Activated B cell treated with CpG ODN at 0.5 μM for 24 hours (primary cell): ENCODE measurements around the gene THSD7A. TPM values are rescaled to one million over a fixed set of nuclear protein-coding genes. Genes with fewer than 3 reads are reported as not detected.

ENCODE experiments used
- ATAC-seq: fragments of 200-7000 bp; cut with Tn5 transposase; one replicate; pipeline ENCODE4 v1.10.0; 2021; ENCODE audit warnings: low read depth, mild to moderate bottlenecking, moderate library complexity
- CTCF ChIA-PET: fragments of 350-600 bp; sonication (Branson Sonifier 250); formaldehyde crosslinking; loops from one replicate; lab custom pipeline; 2021; ENCODE audit warnings: antibody characterized with exemption; lab: Charles Lee
- POLR2A ChIA-PET: fragments of 350-600 bp; sonication (Branson Sonifier 250); formaldehyde crosslinking; loops from one replicate; lab custom pipeline; 2021; ENCODE audit warnings: antibody characterized with exemption; lab: Charles Lee
- DNase-seq: peaks from one replicate; pipeline ENCODE4 v3.0.0; 2022
- H3K27ac Mint-ChIP-seq: one replicate; pipeline ENCODE4 v1.8.0; 2020; ENCODE audit warnings: mixed read lengths
- H3K27me3 Mint-ChIP-seq: one replicate; pipeline ENCODE4 v1.8.0; 2021; ENCODE audit warnings: mixed read lengths
- H3K36me3 Mint-ChIP-seq: one replicate; pipeline ENCODE4 v1.8.0; 2021; ENCODE audit warnings: low read depth, mixed read lengths
- H3K4me1 Mint-ChIP-seq: one replicate; pipeline ENCODE4 v1.8.0; 2021; ENCODE audit warnings: mixed read lengths
- H3K4me3 Mint-ChIP-seq: one replicate; pipeline ENCODE4 v1.8.0; 2020; ENCODE audit warnings: mild to moderate bottlenecking, mixed read lengths
- H3K9me3 Mint-ChIP-seq: one replicate; pipeline ENCODE4 v1.8.0; 2020; ENCODE audit warnings: mixed read lengths
- intact Hi-C: fragments of 100-400 bp; cut with micrococcal nuclease; formaldehyde crosslinking; loops from one replicate; pipeline ENCODE4 v1.15.1; 2024
- total RNA-seq: library from RNA; stranded (reverse); gene quantifications from 2 replicates; pipeline ENCODE4 v1.2.3, GENCODE V29; 2022
- TF ChIP-seq, protein P1 (sequence below): fragments of 200-600 bp; IDR thresholded peaks from one replicate; pipeline ENCODE4 v1.8.0; 2022; ENCODE audit warnings: antibody characterized with exemption, mild to moderate bottlenecking

Gene THSD7A
- total RNA-seq, 1 donor from 2014 or later: not detected

DNA sequence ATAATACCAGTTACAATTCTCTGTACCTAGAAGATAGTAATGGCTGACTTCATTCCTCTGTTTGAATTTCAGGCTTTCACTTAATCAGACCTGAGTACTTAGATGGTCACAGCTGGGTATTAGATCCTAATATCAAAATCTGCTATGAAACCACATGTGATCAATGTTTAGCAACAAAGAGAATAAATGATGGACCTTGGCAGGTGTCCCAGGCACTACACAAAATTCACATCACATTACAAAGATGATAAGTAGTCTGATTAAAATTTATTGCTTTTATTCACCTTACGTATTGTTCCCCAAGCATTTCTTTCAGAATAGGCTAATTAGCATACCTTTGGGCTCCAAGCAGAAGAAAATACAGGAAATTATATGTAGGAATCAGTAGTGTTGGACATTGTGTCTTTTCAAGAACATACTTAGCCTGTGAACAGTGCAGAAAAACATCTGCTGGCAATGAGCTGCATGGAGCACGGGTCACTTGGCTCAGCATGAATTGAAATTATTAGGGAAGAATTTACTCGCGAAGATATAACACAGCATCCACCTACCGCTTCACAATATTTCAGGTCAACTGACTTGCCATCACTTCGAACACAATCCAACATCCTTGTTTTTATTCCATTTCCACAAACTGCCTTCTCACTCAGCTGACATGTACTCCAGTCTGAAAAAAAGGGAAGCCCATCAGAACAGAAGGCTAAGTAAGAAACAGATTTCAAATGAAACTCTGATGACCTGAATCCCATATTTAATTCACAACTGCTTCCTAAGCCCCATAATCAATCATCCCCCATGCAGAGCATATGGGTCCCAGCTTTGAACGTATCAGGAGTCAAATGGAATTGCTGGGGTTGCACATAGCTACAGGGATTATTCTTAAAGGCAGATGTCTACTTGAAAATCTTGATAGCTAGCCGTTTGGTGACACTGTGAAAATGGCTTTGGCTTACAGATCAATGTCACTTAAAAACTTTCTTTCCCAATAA is 421.0 kb downstream of the THSD7A start:
- no peaks in the 10 kb centered on the region for H3K4me1 Mint-ChIP-seq
- DNase-seq (no peak), ATAC-seq (no peak)
- H3K36me3 Mint-ChIP-seq: no peaks in the 10 kb centered on the region
- intact Hi-C loops: no loop called here
- TF ChIP-seq, protein P1, sequence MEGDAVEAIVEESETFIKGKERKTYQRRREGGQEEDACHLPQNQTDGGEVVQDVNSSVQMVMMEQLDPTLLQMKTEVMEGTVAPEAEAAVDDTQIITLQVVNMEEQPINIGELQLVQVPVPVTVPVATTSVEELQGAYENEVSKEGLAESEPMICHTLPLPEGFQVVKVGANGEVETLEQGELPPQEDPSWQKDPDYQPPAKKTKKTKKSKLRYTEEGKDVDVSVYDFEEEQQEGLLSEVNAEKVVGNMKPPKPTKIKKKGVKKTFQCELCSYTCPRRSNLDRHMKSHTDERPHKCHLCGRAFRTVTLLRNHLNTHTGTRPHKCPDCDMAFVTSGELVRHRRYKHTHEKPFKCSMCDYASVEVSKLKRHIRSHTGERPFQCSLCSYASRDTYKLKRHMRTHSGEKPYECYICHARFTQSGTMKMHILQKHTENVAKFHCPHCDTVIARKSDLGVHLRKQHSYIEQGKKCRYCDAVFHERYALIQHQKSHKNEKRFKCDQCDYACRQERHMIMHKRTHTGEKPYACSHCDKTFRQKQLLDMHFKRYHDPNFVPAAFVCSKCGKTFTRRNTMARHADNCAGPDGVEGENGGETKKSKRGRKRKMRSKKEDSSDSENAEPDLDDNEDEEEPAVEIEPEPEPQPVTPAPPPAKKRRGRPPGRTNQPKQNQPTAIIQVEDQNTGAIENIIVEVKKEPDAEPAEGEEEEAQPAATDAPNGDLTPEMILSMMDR: no peak
- no peak overlapping the region for H3K4me3 Mint-ChIP-seq
- ChIA-PET CTCF (no interaction called here), POLR2A (no interaction called here)
- H3K27me3 Mint-ChIP-seq: no peaks in the 10 kb centered on the region
- no peak overlapping the region for H3K27ac Mint-ChIP-seq
- peaks cover 4% of the 10 kb centered on the region for H3K9me3 Mint-ChIP-seq

DNA sequence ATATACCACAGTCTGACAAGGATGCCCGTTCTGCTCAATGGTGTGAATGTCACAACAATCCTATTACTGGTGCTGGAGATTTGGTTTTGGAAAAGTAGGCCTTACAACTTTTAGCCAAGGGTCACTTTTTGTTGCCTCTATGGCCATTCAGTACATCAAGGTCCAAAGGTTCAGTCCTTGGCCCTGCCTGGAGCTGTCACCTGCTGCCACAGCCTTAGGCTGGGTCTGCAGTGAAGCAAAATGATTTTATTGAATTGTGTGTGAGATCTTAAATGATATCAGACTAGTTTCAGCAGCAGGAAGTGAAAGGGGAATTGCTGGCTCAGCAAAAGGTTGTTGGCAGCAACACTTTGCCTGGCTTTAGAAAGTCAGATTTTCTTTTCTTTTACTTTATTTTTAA is 427.6 kb downstream of the THSD7A start:
- DNase-seq (no peak), ATAC-seq (no peak)
- no peaks in the 10 kb centered on the region for H3K9me3 Mint-ChIP-seq
- ChIA-PET CTCF (no interaction called here), POLR2A (no interaction called here)
- no peak overlapping the region for H3K27ac Mint-ChIP-seq
- intact Hi-C loops: no loop called here
- no peaks in the 10 kb centered on the region for H3K36me3 Mint-ChIP-seq
- H3K27me3 Mint-ChIP-seq: no peaks in the 10 kb centered on the region
- H3K4me3 Mint-ChIP-seq: no peak overlapping the region
- no peaks in the 10 kb centered on the region for H3K4me1 Mint-ChIP-seq
- TF ChIP-seq, protein P1: no peak

DNA sequence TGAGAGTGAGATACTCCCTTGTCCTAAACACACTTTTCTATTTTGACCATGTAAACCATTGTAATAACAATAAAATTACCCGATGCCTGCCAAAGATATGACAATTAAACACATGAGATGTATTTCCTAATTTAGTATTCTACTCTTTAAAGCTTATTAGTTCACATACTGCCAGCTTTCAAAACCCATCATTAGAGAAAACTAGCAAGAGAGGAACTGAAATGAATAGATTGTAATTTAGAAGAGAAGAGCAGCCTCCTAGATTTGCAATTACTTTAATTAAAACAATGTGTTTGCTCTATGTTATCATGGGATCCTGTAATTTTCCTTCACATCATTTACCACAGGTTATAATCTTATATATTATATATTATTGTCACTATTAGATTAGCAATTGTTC is 428.2 kb downstream of the THSD7A start:
- POLR2A ChIA-PET: no interaction called here
- Mint-ChIP-seq H3K27me3 (no peaks in the 10 kb centered on the region), H3K4me3 (no peak overlapping the region), H3K36me3 (no peaks in the 10 kb centered on the region), H3K9me3 (no peaks in the 10 kb centered on the region), H3K27ac (no peak overlapping the region), H3K4me1 (no peaks in the 10 kb centered on the region)
- TF ChIP-seq, protein P1: no peak
- no peak for ATAC-seq
- CTCF ChIA-PET: no interaction called here
- DNase-seq: no peak
- intact Hi-C loops: no loop called here

GRCh38 chr7:11394438-11394837 is 437.6 kb downstream of the THSD7A start:
- Mint-ChIP-seq H3K27ac (no peak overlapping the region), H3K4me1 (no peaks in the 10 kb centered on the region), H3K36me3 (no peaks in the 10 kb centered on the region), H3K27me3 (no peaks in the 10 kb centered on the region), H3K9me3 (peaks cover 2% of the 10 kb centered on the region), H3K4me3 (no peak overlapping the region)
- TF ChIP-seq, protein P1: no peak
- intact Hi-C loops: no loop called here
- ChIA-PET CTCF (no interaction called here), POLR2A (no interaction called here)
- ATAC-seq (no peak), DNase-seq (no peak)

DNA sequence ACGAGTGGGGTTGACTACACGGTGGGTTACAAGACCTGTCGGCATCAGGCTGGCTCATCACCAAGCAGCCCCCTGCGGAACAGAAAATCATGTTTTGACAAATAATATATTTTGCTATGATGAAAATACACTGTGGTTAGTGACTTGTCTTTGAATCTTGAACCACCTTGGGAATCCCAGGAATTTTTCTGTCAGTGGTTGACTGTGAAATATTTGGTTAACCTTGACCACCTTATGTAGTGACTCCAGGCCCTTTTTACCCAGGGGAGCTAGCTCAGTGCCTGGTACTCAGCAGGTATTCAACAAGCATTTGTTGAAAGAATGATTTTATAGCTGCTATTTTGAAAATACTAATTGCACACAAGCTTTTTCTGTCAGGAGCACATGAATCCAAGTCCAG is 452.4 kb downstream of the THSD7A start:
- TF ChIP-seq, protein P1: no peak
- intact Hi-C loops: no loop called here
- Mint-ChIP-seq H3K27ac (no peak overlapping the region), H3K36me3 (no peaks in the 10 kb centered on the region), H3K4me1 (no peaks in the 10 kb centered on the region), H3K9me3 (no peaks in the 10 kb centered on the region), H3K4me3 (no peak overlapping the region), H3K27me3 (no peaks in the 10 kb centered on the region)
- ChIA-PET CTCF (no interaction called here), POLR2A (no interaction called here)
- no peak for ATAC-seq
- DNase-seq: no peak
